SK-N-MC (cell line): ENCODE measurements around the gene MCU.

Experiments used
- DNase-seq: peaks from one replicate; pipeline ENCODE4 v3.0.0-alpha.2; 2011; ENCODE audit warnings: low read depth, low spot score
- H3K27ac ChIP-seq: fragments of 200-600 bp; sonication (generic); 2 replicates; pipeline ENCODE4 v1.5.1; 2016; ENCODE audit warnings: mixed run types
- H3K36me3 ChIP-seq: fragments of 200-600 bp; sonication (generic); 2 replicates; pipeline ENCODE4 v1.6.1; 2017; ENCODE audit warnings: antibody characterized with exemption, low read length, mixed read lengths; ENCODE audit not compliant: insufficient read depth
- H3K4me3 ChIP-seq: fragments of 200-600 bp; sonication (generic); 2 replicates; pipeline ENCODE4 v1.5.1; 2016
- H3K9ac ChIP-seq: fragments of 200-600 bp; sonication (generic); 2 replicates; pipeline ENCODE4 v1.8.0; 2017; ENCODE audit warnings: mixed run types, mixed read lengths; ENCODE audit not compliant: insufficient read length
- H3K9me3 ChIP-seq: fragments of 200-600 bp; sonication (generic); 2 replicates; pipeline ENCODE4 v1.6.1; 2017; ENCODE audit warnings: low read depth, mild to moderate bottlenecking, antibody characterized with exemption, low read length, moderate library complexity, mixed read lengths
- EZH2 ChIP-seq: fragments of 200-600 bp; sonication (generic); IDR thresholded peaks from one replicate; pipeline ENCODE4 v1.6.1; 2017; ENCODE audit warnings: antibody characterized with exemption
- FOXP2 ChIP-seq: optimal IDR thresholded peaks from 2 replicates; pipeline ENCODE3; 2011; ENCODE audit warnings: mild to moderate bottlenecking, moderate library complexity; ENCODE audit not compliant: insufficient read depth; ENCODE audit errors: extremely low read length, control extremely low read depth
- POLR2AphosphoS5 ChIP-seq: IDR thresholded peaks from 2 replicates; pipeline ENCODE4 v1.6.1; 2012; ENCODE audit warnings: mild to moderate bottlenecking, low read depth, low read length, borderline replicate concordance

The MCU gene

DNA sequence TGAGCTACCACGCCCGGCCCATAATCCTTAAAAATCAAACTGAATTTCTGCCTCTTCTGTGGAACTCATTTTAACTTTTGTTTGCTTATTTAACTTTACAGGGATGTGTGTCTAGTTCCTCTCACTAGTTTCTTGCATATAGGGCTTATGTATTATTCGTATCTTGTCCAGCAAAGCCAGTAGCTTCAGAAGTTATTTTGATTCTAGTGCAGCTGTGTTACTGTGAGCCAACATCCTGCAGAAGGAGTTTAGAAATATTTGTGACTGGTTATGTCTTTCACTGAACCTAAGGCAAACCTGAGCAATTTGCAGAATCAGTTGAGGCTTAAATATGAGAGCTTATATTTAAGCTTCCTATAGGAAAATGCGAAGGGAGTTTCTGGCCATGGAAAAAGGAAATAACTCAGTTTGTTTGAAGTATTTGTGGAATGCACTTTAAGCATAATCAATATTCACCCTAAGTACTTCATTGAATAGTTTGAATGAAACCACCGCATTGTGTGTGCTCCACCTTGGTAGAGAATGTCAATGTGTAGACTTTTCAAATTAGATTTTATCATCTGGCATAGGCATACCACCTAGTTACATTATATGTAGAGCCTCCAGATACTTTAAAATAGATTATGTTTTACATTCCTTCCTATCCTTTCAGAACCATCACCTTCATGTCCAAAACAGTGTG lies 90.8 kb downstream of the MCU start:
- no peak overlapping the region for H3K27ac ChIP-seq
- H3K9ac ChIP-seq, result no peak overlapping the region
- no peak overlapping the region for H3K4me3 ChIP-seq
- no peaks in the 10 kb centered on the region for H3K9me3 ChIP-seq
- DNase-seq, result no peak
- TF ChIP-seq EZH2, result no peak
- TF ChIP-seq FOXP2, result no peak
- no peak for TF ChIP-seq POLR2AphosphoS5
- H3K36me3 ChIP-seq, result no peaks in the 10 kb centered on the region

DNA sequence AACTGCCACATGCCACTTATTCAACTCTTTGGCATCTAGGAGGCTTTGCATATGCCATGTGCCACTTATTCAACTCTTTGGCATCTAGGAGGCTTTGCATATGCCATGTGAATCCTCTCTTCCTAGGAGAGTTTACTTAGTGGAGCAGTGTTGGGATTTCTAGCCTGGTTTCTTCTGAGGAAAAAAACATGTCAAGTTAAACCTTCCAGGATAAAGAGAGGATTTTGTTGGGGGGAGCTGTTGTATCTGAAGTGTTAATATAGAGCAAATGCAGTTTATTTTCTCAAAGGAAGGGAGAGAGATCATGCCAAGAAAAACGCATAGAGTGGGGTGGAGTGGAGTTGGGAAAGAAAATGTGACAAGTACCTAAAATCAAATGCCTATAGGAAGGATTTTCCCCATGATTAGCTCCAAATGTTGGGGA lies 91.5 kb downstream of the MCU start:
- no peaks in the 10 kb centered on the region for H3K9me3 ChIP-seq
- H3K9ac ChIP-seq, result no peak overlapping the region
- H3K4me3 ChIP-seq, result no peak overlapping the region
- no peaks in the 10 kb centered on the region for H3K36me3 ChIP-seq
- TF ChIP-seq EZH2, result no peak
- no peak overlapping the region for H3K27ac ChIP-seq
- no peak for DNase-seq

DNA sequence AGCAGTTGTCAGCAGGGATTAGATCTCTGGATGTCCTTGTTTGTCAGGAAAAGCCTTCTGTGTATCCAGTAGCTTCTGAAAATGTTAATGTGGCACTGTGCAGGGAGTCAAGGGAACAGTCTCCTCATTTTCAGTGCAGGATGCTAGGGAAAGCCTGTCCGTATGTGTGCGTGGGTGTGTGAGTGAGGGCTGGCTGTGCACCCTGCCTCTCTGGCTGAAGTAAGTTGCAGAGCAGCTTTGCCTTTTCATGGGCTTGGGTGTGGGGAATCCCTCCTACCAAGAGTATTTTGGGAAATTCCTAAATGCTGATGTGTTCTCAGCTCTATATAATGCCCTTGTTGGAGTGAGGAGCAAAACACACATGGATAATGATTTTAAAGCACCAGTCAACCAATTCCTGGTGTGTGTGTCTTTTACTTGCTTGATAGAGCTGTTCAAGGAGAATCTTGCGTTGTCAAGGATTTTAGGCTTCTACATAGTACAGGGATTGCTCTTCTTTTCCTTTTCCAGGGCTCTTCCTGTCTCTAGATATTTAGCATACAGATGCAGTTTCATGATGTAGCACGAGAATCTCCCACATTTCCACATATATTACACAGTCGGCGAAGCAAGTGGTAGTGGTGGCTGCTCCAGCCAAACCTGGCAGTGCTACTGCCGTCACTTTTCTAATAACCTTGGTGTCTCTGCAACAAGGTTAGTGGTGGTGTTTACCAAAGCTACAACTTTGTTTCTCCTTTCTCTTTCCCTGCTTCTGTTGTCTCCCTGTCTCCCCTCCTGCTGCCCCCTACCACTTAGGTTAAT lies 92.8 kb downstream of the MCU start:
- peak overlapping the region; percentile 46; the same call in 1 of the 2 replicates for H3K27ac ChIP-seq
- H3K4me3 ChIP-seq, result peak overlapping the region; percentile 61
- H3K9ac ChIP-seq, result peak overlapping the region; percentile 32

DNA sequence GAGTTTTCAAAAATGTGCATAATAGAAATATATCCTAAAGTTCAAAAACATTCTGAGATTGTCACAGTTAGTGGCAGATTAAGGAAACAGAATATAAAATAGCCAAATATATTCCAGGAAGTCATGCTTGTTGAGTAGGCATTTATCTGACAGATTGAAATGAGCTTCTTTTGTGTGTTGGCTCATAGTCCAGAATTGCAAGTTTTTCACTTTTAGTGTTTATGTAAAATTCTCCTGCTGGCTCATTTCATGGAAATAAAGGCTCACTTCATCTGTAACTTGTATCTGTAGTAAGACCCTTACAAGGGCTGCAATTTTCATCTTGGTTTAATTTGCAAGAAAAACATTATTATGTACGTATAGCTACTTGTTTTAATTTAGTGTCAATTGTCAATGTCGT lies 93.5 kb downstream of the MCU start:
- TF ChIP-seq POLR2AphosphoS5, result no peak
- H3K4me3 ChIP-seq, result peak overlapping the region; percentile 61
- no peak for DNase-seq

More for the DNA sequence above, 92.8 kb downstream of the MCU start:
- Histone ChIP-seq H3K9me3 (no peaks in the 10 kb centered on the region), H3K36me3 (no peaks in the 10 kb centered on the region)
- TF ChIP-seq EZH2, result no peak
- TF ChIP-seq FOXP2, result no peak
- no peak for TF ChIP-seq POLR2AphosphoS5
- no peak for DNase-seq

DNA sequence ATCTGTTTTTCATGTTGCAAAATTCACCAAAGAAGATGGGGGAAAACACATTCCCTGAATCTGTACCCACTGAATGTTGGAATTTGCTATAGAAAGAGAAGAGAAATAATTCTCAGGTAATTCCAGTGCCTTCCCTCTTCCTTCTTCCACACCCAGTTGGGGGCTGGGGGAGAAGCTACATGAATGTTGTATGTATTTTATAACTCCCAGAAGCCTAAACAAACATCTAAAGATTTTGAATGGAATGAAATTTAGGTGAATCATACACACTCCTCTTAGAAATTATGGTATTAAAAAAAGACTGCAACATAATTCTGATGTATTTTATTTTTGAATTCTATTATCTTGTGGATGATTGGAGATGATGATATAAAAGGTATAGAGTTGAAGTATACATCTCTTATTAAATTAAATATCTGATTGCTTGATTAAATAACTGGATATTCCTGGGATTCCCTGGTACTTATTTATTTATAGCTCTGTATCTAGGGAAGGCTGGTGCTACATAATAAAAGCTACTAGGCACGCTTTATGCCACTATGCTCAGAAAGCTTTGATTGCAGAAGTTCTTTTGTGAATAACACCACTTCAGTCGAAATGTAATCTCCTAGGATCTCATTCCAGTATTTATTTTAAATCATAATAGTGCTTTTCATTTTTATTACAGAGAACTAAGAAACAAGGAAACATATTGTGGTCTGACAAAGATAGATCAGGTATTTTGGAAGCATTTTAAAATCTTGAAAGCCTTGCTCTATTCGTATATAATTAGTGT lies 98.5 kb downstream of the MCU start:
- H3K9me3 ChIP-seq, result no peaks in the 10 kb centered on the region
- no peak overlapping the region for H3K9ac ChIP-seq
- H3K27ac ChIP-seq, result no peak overlapping the region
- no peak for DNase-seq
- H3K36me3 ChIP-seq, result no peaks in the 10 kb centered on the region
- TF ChIP-seq FOXP2 (no peak), POLR2AphosphoS5 (no peak), EZH2 (no peak)
- H3K4me3 ChIP-seq, result no peak overlapping the region

More for the DNA sequence above, 93.5 kb downstream of the MCU start:
- Histone ChIP-seq H3K9ac (peak overlapping the region; percentile 32), H3K36me3 (no peaks in the 10 kb centered on the region), H3K9me3 (no peaks in the 10 kb centered on the region), H3K27ac (peak overlapping the region; percentile 46; the same call in 1 of the 2 replicates)

DNA sequence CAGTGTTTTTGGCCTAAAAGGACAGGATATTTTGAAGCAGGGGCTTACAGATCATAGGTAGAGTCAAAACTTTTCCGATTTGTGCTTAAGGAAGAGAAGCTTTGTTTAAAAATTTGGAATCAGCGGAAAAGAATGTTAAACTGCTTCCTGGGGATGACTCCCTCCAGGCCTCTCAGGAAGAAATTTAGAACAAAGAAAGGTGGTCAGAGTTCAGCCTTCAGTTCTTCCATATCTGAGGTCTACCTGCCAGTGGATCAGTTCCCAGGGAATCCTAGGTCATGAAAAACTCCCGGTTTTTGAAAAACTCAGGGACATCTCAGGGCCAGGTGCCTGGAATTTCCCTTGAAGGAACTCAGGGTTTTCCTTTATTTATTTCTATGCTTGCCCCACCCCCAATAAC lies 100.3 kb downstream of the MCU start:
- H3K27ac ChIP-seq, result no peak overlapping the region

DNA sequence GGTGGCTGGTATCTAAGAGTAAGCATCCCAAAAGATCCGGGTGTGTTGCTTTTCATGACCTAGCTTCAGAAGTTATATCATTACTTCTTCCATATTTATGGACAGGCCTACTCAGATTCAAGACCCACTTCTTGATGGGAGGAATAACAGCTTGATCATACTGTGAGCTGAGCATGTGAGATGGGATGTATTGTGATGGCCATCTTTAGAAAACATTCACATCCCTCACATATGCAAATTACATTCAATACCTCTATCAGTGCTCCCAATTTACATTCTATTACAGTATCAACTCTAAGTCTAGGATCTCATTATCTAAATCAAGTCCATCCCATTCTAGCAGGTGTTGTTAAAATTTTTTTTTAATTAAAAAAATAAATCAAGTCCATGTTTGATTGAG lies 101.8 kb downstream of the MCU start:
- Histone ChIP-seq H3K4me3 (no peak overlapping the region), H3K27ac (no peak overlapping the region), H3K9me3 (no peaks in the 10 kb centered on the region), H3K36me3 (no peaks in the 10 kb centered on the region), H3K9ac (no peak overlapping the region)
- no peak for DNase-seq
- no peak for TF ChIP-seq EZH2
- TF ChIP-seq POLR2AphosphoS5, result no peak
- TF ChIP-seq FOXP2, result no peak

More for the DNA sequence above, 100.3 kb downstream of the MCU start:
- no peak for DNase-seq
- H3K9ac ChIP-seq, result no peak overlapping the region
- H3K9me3 ChIP-seq, result no peaks in the 10 kb centered on the region
- TF ChIP-seq EZH2 (no peak), POLR2AphosphoS5 (no peak), FOXP2 (no peak)
- no peak overlapping the region for H3K4me3 ChIP-seq
- H3K36me3 ChIP-seq, result no peaks in the 10 kb centered on the region

DNA sequence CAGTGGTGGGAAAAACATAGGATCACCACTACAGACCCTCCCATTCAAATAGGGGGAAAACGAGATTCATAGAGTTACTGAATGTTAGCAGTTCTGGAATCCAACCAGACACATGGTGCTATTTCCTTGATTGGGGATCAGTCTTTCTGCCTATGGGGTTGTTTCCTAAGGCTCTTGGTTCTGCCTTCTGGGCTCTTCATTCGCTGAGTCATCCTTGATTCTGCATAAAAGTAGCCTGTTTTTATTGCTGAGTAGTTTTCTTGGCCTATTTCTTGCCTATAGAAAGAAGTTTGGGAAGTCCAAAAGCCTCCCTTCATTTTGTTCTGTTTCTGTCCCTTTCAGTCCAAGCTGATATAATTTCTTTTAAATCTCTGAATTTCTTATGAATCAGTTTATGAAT lies 102.3 kb downstream of the MCU start:
- Histone ChIP-seq H3K36me3 (no peaks in the 10 kb centered on the region), H3K9ac (no peak overlapping the region), H3K4me3 (no peak overlapping the region), H3K9me3 (no peaks in the 10 kb centered on the region), H3K27ac (peak overlapping the region; percentile 19; the same call in 1 of the 2 replicates)
- DNase-seq, result no peak
- TF ChIP-seq EZH2 (no peak), FOXP2 (no peak), POLR2AphosphoS5 (no peak)
